OCI-LY7 (cell line): ENCODE data around the gene THAP4. TPM values are rescaled to one million over a fixed set of nuclear protein-coding genes. Genes with fewer than 3 reads are reported as not detected.
A peak's percentile ranks its signal among the peaks of the same experiment; 100 is the strongest.

ENCODE experiments used
- Bru-seq: library from RNA; stranded (reverse); fragments of 400-500 nt; gene quantifications from one replicate; lab custom pipeline; 2021; lab: Mats Ljungman, UMichigan
- BruChase-seq, 2 experiments: library from RNA; stranded (reverse); fragments of 400-500 nt; gene quantifications; one replicate each; lab custom pipeline; 2021; lab: Mats Ljungman, UMichigan
- BruUV-seq: library from RNA; stranded (reverse); fragments of 400-500 nt; replicated peaks from 2 replicates; lab custom pipeline; 2021; lab: Mats Ljungman, UMichigan
- CTCF ChIA-PET: fragments of 300-600 bp; sonication (Branson Sonifier 250); formaldehyde crosslinking; loops from one replicate; lab custom pipeline; 2022; ENCODE audit warnings: antibody characterized with exemption; ENCODE audit not compliant: unreplicated experiment; lab: Charles Lee
- POLR2A ChIA-PET: fragments of 300-600 bp; sonication (Branson Sonifier 250); formaldehyde crosslinking; loops from one replicate; lab custom pipeline; 2022; ENCODE audit warnings: antibody characterized with exemption; lab: Charles Lee
- DNase-seq: peaks from one replicate; pipeline ENCODE4 v3.0.0-alpha.2; 2015; ENCODE audit warnings: low spot score
- H2AFZ ChIP-seq: fragments of 200-600 bp; sonication (generic), shearing (Covaris generic); 2 replicates; pipeline ENCODE4 v1.6.1; 2014; ENCODE audit warnings: mild to moderate bottlenecking, antibody characterized with exemption, low read length, moderate library complexity
- H3K27ac ChIP-seq: fragments of 200-600 bp; sonication (generic); 2 replicates; pipeline ENCODE4 v1.5.1; 2014; ENCODE audit warnings: mixed run types, low read depth, mild to moderate bottlenecking, moderate library complexity, low read length, inconsistent platforms; ENCODE audit not compliant: poor library complexity, severe bottlenecking
- H3K36me3 ChIP-seq: fragments of 200-600 bp; sonication (generic); 2 replicates; pipeline ENCODE4 v1.6.1; 2014; ENCODE audit warnings: mild to moderate bottlenecking, antibody characterized with exemption, low read length, moderate library complexity, mixed read lengths; ENCODE audit not compliant: insufficient read depth
- H3K4me1 ChIP-seq: fragments of 200-600 bp; sonication (generic); 2 replicates; pipeline ENCODE4 v1.5.1; 2014; ENCODE audit warnings: mild to moderate bottlenecking, low read length; ENCODE audit not compliant: insufficient read depth, poor library complexity, severe bottlenecking
- H3K4me2 ChIP-seq: fragments of 200-600 bp; sonication (generic); 2 replicates; pipeline ENCODE4 v1.6.1; 2014; ENCODE audit warnings: mild to moderate bottlenecking, low read length
- H3K4me3 ChIP-seq: fragments of 200-600 bp; sonication (generic); 2 replicates; pipeline ENCODE4 v1.5.1; 2014; ENCODE audit warnings: mild to moderate bottlenecking, low read depth, low read length; ENCODE audit not compliant: poor library complexity, severe bottlenecking
- H3K79me2 ChIP-seq: fragments of 200-600 bp; sonication (generic); 2 replicates; pipeline ENCODE4 v1.6.1; 2016; ENCODE audit warnings: low read depth, mild to moderate bottlenecking, low read length, moderate library complexity, mixed read lengths; ENCODE audit not compliant: insufficient read depth
- H3K9me2 ChIP-seq: fragments of 200-600 bp; sonication (generic); 2 replicates; pipeline ENCODE4 v1.6.1; 2016; ENCODE audit warnings: mild to moderate bottlenecking, low read length, mixed read lengths; ENCODE audit not compliant: insufficient read depth
- H3K9me3 ChIP-seq: fragments of 200-600 bp; sonication (generic); 2 replicates; pipeline ENCODE4 v1.6.1; 2014; ENCODE audit warnings: mild to moderate bottlenecking, mixed run types, low read length, mixed read lengths
- H4K20me1 ChIP-seq: fragments of 200-600 bp; sonication (generic); 2 replicates; pipeline ENCODE4 v1.6.1; 2014; ENCODE audit warnings: mild to moderate bottlenecking, antibody characterized with exemption, low read length, moderate library complexity, mixed read lengths; ENCODE audit not compliant: insufficient read depth
- EZH2phosphoT487 ChIP-seq: fragments of 200-600 bp; sonication (generic); IDR thresholded peaks from 2 replicates; pipeline ENCODE4 v1.6.1; 2018; ENCODE audit warnings: low read depth, borderline replicate concordance, mild to moderate bottlenecking, mixed run types, antibody characterized with exemption, low read length, moderate library complexity, mixed read lengths
- intact Hi-C: fragments of 100-400 bp; cut with micrococcal nuclease; formaldehyde crosslinking; loops from one replicate; pipeline ENCODE4 v1.10.0; 2022; ENCODE audit not compliant: unreplicated experiment
- long read RNA-seq: library from polyadenylated mRNA; stranded (forward); transcript quantifications from one replicate; pipeline ENCODE4 v2.0.0, GENCODE V29; 2022
- total RNA-seq, 2 experiments: library from RNA; depleted of rRNA in 1 of 2; stranded (reverse); fragments of >200 nt in 1 of 2; shearing (Covaris generic) in 1 of 2; gene quantifications; 2 replicates each; pipeline ENCODE4 v1.2.3, GENCODE V29; 2014 to 2022
- TF ChIP-seq, protein P1 (sequence below): fragments of 200-600 bp; sonication (generic); conservative IDR thresholded peaks from 2 replicates; pipeline ENCODE4 v1.5.1; 2014; ENCODE audit warnings: mild to moderate bottlenecking, antibody characterized with exemption, low read length, moderate library complexity, mixed read lengths

The THAP4 gene, protein sequence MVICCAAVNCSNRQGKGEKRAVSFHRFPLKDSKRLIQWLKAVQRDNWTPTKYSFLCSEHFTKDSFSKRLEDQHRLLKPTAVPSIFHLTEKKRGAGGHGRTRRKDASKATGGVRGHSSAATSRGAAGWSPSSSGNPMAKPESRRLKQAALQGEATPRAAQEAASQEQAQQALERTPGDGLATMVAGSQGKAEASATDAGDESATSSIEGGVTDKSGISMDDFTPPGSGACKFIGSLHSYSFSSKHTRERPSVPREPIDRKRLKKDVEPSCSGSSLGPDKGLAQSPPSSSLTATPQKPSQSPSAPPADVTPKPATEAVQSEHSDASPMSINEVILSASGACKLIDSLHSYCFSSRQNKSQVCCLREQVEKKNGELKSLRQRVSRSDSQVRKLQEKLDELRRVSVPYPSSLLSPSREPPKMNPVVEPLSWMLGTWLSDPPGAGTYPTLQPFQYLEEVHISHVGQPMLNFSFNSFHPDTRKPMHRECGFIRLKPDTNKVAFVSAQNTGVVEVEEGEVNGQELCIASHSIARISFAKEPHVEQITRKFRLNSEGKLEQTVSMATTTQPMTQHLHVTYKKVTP
- 55.4 and 65.6 TPM in 2 replicates for total RNA-seq (2014; rRNA removed; shearing (Covaris generic))
- 55.6 and 61.6 TPM in 2 replicates for total RNA-seq (2022)
- percentile 65 among the genes with signal in this experiment for Bru-seq, nascent RNA
- BruChase-seq, experiment 1, labeled RNA remaining after a 6-hour chase = percentile 74 among the genes with signal in this experiment
- BruChase-seq, experiment 2, labeled RNA remaining after a 2-hour chase = percentile 68 among the genes with signal in this experiment
- long read RNA-seq, transcript THAP4-204 (6 exons, 2,367 nt) = major isoform, 33 of 75 reads
- long read RNA-seq, partial matches to known transcripts = 38 of 75 reads
- long read RNA-seq, other reads (novel, unspliced or antisense) = 4 of 75 reads

DNA sequence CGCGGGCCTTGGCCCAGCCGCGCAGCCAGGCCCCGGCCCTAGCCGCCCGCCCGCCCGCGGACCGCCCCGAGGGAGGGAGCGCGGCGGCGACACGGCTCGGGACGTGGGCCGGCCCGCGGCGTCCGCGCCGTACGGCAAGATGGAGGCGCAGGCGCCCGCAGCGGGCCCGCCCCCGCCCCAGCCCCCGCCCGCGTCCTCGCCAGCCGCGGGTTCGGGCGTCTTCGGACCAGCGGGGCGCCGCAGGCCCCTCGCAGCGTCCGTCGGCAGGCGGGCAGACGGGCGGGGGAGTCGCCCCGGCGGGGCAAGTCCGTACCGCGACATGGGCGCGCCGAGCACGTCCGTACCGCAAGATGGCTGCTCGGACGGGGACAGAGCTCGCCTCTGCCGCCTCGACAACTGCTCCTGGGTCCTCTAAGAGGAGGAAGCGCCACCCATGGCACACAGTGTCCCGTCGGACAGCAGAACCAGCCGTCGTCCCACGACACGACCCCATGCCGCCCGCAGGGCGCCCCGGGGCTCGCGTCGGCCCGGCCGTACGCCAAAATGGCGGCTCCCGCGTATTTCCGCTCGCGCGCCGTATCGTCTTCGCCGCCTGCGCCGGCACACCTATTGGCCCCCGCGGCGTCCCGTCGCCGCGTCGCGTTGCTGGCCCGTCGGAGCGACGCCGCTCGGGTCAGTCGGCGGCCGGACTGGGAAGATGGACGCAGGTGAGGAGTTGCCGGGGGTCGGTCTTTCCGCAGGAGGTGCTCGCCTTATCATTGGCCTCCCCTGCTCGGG is at the start of gene THAP4, which contains the start of gene ATG4B:
THAP4 (minus strand) TSS at position 141 of the 777 bp plus-strand sequence. CDS start 141 bp downstream, outside the sequence.
ATG4B (plus strand) TSS at position 676 of the 777 bp plus-strand sequence; CDS start at position 698, 22 bp downstream.
- intact Hi-C loops = loop anchor here (10.0 kb wide), 1 partner anchor 282 kb away; the partner anchor contains the start of gene FARP2
- DNase-seq = peak; percentile 89
- Histone ChIP-seq H3K9me3 (peaks cover 23% of the 10 kb centered on the region), H3K4me1 (peaks cover 25% of the 10 kb centered on the region), H2AFZ (peak within 1 kb of the TSS; percentile 77), H4K20me1 (0 out of 2 replicates have a peak, but pooled peaks cover 4% of the 10 kb centered on the region), H3K4me3 (peak within 1 kb of the TSS; percentile 89), H3K27ac (peak within 1 kb of the TSS; percentile 75), H3K4me2 (peak within 1 kb of the TSS; percentile 76), H3K79me2 (peaks cover 68% of the 10 kb centered on the region), H3K9me2 (no peaks in the 10 kb centered on the region), H3K36me3 (peaks cover 58% of the 10 kb centered on the region)
- ChIA-PET CTCF (interaction anchor here (0.6 to 1.1 kb wide), 2 partner anchors 12 to 103 kb away, joined by 3 read pairs; no protein-coding TSS in a partner anchor), POLR2A (interaction anchor here (1.7 kb wide), 1 partner anchor 49 kb away, joined by 7 read pairs; the partner anchor contains the start of gene DTYMK)
- TF ChIP-seq, protein P1, sequence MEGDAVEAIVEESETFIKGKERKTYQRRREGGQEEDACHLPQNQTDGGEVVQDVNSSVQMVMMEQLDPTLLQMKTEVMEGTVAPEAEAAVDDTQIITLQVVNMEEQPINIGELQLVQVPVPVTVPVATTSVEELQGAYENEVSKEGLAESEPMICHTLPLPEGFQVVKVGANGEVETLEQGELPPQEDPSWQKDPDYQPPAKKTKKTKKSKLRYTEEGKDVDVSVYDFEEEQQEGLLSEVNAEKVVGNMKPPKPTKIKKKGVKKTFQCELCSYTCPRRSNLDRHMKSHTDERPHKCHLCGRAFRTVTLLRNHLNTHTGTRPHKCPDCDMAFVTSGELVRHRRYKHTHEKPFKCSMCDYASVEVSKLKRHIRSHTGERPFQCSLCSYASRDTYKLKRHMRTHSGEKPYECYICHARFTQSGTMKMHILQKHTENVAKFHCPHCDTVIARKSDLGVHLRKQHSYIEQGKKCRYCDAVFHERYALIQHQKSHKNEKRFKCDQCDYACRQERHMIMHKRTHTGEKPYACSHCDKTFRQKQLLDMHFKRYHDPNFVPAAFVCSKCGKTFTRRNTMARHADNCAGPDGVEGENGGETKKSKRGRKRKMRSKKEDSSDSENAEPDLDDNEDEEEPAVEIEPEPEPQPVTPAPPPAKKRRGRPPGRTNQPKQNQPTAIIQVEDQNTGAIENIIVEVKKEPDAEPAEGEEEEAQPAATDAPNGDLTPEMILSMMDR = no peak
- TF ChIP-seq EZH2phosphoT487 = no peak
- BruUV-seq = no TSS peak

DNA sequence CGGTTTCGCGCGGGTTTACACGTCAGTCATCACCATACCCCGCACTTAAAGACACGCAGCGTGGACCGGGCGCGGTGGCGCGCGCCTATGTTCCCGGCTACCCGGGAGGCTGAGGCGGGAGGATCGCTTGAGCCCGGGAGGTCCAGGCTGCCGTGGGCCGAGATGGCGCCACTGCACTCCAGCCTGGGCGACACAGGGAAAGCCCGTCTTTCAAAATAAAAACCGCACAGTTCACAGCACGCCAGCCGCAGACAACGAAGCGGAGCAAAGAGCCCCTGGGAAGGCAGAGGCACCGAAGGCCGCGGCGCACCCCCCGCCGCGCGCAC is 49.3 kb upstream of the THAP4 start:
- DNase-seq = no peak
- POLR2A ChIA-PET = interaction anchor here (0.6 to 4.1 kb wide), 11 partner anchors 9 to 627 kb away, joined by 3 to 46 read pairs (median 4); partner anchors contain the start of genes ATG4B, D2HGDH, HDLBP and ING5
- H3K9me2 ChIP-seq = no peaks in the 10 kb centered on the region
- peaks cover 53% of the 10 kb centered on the region for H3K79me2 ChIP-seq
- peaks cover 66% of the 10 kb centered on the region for H3K36me3 ChIP-seq
- H3K4me1 ChIP-seq = peaks cover 17% of the 10 kb centered on the region
- H3K4me3 ChIP-seq = peak overlapping the region; percentile 90
- H3K4me2 ChIP-seq = peak overlapping the region; percentile 92
- intact Hi-C loops = loop anchor here (1.0 to 10.0 kb wide), 5 partner anchors 15 to 583 kb away; partner anchors contain the start of genes D2HGDH, FARP2 and MTERF4
- peak overlapping the region; percentile 52; the same call in 1 of the 2 replicates for H2AFZ ChIP-seq
- CTCF ChIA-PET = no interaction called here
- no peaks in the 10 kb centered on the region for H3K9me3 ChIP-seq
- no peaks in the 10 kb centered on the region for H4K20me1 ChIP-seq
- TF ChIP-seq, protein P1 = no peak
- no peak for TF ChIP-seq EZH2phosphoT487
- H3K27ac ChIP-seq = peak overlapping the region; percentile 69
- no TSS peak for BruUV-seq
